ENCODE measurements around the gene TIMM22.

The TIMM22 gene

DNA sequence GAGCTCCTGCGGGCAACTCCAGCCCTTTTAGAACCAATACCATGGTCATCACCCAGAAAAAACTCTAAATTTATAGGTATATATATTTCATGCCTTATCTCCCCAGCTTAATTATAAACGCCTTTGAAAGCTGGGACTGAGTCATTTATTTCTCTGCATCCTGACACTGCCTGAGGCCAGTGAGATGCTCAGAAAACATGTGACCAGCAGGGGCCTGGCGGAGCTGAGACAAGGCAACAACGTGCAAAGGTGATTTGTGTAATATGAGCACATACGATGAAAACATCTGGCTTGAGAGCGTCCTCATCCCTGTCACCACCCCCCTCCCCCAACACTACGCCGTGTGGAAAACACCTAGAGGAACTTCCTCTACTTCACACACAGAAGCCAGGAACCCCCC is 40.0 kb upstream of the TIMM22 start (continued):
- TF ChIP-seq, protein P1, sequence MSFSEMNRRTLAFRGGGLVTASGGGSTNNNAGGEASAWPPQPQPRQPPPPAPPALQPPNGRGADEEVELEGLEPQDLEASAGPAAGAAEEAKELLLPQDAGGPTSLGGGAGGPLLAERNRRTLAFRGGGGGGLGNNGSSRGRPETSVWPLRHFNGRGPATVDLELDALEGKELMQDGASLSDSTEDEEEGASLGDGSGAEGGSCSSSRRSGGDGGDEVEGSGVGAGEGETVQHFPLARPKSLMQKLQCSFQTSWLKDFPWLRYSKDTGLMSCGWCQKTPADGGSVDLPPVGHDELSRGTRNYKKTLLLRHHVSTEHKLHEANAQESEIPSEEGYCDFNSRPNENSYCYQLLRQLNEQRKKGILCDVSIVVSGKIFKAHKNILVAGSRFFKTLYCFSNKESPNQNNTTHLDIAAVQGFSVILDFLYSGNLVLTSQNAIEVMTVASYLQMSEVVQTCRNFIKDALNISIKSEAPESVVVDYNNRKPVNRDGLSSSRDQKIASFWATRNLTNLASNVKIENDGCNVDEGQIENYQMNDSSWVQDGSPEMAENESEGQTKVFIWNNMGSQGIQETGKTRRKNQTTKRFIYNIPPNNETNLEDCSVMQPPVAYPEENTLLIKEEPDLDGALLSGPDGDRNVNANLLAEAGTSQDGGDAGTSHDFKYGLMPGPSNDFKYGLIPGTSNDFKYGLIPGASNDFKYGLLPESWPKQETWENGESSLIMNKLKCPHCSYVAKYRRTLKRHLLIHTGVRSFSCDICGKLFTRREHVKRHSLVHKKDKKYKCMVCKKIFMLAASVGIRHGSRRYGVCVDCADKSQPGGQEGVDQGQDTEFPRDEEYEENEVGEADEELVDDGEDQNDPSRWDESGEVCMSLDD (tag by site-specific recombination; IDR thresholded peaks at IDR 0.05) = no peak
- no peak for TF ChIP-seq ZNF654 (tag by site-specific recombination; IDR thresholded peaks at IDR 0.05; ENCODE audit: low read depth)
- no peak for TF ChIP-seq ZNF214 (tag by site-specific recombination; IDR thresholded peaks at IDR 0.05; ENCODE audit: borderline replicate concordance)
- no peak for TF ChIP-seq ZFHX2 (tag by site-specific recombination; conservative IDR thresholded peaks at IDR 0.05)
- no peak for TF ChIP-seq ZNF677 (tag by site-specific recombination; IDR thresholded peaks at IDR 0.05)
- no peak for TF ChIP-seq ZNF292 (tag by site-specific recombination; IDR thresholded peaks at IDR 0.05; ENCODE audit: borderline replicate concordance, low read depth)
- TF ChIP-seq SP2 (tag by site-specific recombination; IDR thresholded peaks at IDR 0.05) = no peak
- no peak for TF ChIP-seq ZNF138 (tag by site-specific recombination; IDR thresholded peaks at IDR 0.05; ENCODE audit: borderline replicate concordance)
- TF ChIP-seq, protein P2, sequence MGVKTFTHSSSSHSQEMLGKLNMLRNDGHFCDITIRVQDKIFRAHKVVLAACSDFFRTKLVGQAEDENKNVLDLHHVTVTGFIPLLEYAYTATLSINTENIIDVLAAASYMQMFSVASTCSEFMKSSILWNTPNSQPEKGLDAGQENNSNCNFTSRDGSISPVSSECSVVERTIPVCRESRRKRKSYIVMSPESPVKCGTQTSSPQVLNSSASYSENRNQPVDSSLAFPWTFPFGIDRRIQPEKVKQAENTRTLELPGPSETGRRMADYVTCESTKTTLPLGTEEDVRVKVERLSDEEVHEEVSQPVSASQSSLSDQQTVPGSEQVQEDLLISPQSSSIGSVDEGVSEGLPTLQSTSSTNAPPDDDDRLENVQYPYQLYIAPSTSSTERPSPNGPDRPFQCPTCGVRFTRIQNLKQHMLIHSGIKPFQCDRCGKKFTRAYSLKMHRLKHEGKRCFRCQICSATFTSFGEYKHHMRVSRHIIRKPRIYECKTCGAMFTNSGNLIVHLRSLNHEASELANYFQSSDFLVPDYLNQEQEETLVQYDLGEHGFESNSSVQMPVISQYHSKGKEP (tag by site-specific recombination; IDR thresholded peaks at IDR 0.05) = peak; percentile 71
- TF ChIP-seq ZNF76 (tag by site-specific recombination; IDR thresholded peaks at IDR 0.05; ENCODE audit: borderline replicate concordance, low read depth) = no peak
- no peak for TF ChIP-seq ZNF704 (tag by site-specific recombination; IDR thresholded peaks at IDR 0.05)
- no peak for TF ChIP-seq ZBTB21 (tag by site-specific recombination; IDR thresholded peaks at IDR 0.05)
- no peak for TF ChIP-seq ZNF660 (tag by site-specific recombination; IDR thresholded peaks at IDR 0.05)
- no peak for TF ChIP-seq ZNF530 (tag by site-specific recombination; IDR thresholded peaks at IDR 0.05; ENCODE audit: low read depth)
- TF ChIP-seq SP7 (tag by site-specific recombination; IDR thresholded peaks at IDR 0.05) = peak; percentile 90
- TF ChIP-seq ZEB2 (tag by site-specific recombination; IDR thresholded peaks at IDR 0.05) = peak; percentile 42; the same call in 1 of the 2 replicates
- TF ChIP-seq, protein P3, sequence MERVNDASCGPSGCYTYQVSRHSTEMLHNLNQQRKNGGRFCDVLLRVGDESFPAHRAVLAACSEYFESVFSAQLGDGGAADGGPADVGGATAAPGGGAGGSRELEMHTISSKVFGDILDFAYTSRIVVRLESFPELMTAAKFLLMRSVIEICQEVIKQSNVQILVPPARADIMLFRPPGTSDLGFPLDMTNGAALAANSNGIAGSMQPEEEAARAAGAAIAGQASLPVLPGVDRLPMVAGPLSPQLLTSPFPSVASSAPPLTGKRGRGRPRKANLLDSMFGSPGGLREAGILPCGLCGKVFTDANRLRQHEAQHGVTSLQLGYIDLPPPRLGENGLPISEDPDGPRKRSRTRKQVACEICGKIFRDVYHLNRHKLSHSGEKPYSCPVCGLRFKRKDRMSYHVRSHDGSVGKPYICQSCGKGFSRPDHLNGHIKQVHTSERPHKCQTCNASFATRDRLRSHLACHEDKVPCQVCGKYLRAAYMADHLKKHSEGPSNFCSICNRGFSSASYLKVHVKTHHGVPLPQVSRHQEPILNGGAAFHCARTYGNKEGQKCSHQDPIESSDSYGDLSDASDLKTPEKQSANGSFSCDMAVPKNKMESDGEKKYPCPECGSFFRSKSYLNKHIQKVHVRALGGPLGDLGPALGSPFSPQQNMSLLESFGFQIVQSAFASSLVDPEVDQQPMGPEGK (tag by site-specific recombination; IDR thresholded peaks at IDR 0.05) = no peak
- TF ChIP-seq PRDM10 (tag by site-specific recombination; IDR thresholded peaks at IDR 0.05) = peak; percentile 38; the same call in 1 of the 2 replicates
- no peak for TF ChIP-seq CTCF (tag by site-specific recombination; IDR thresholded peaks at IDR 0.05)
- TF ChIP-seq GFI1B (tag by site-specific recombination; IDR thresholded peaks at IDR 0.05) = 0 out of 2 replicates have a peak, but pooled peaks have one; percentile 40
- TF ChIP-seq PRDM1 (tag by site-specific recombination; IDR thresholded peaks at IDR 0.05) = no peak
- peak; percentile 71 for TF ChIP-seq ZSCAN23 (tag by site-specific recombination; IDR thresholded peaks at IDR 0.05)
- TF ChIP-seq GLIS1 (tag by site-specific recombination; IDR thresholded peaks at IDR 0.05) = peak; percentile 59
- TF ChIP-seq ZNF280D (tag by site-specific recombination; IDR thresholded peaks at IDR 0.05) = no peak

Measured in HEK293 (cell line).